ENCODE measurements around the gene FZR1.

- TF ChIP-seq POLR2A (IDR thresholded peaks at IDR 0.05): no peak
- TF ChIP-seq CTCF (IDR thresholded peaks at IDR 0.05): no peak
These were observed 66.2 kb downstream of the FZR1 start for GRCh38 chr19:3572132-3572854.
